ENCODE results near the gene PPFIA4.

DNA sequence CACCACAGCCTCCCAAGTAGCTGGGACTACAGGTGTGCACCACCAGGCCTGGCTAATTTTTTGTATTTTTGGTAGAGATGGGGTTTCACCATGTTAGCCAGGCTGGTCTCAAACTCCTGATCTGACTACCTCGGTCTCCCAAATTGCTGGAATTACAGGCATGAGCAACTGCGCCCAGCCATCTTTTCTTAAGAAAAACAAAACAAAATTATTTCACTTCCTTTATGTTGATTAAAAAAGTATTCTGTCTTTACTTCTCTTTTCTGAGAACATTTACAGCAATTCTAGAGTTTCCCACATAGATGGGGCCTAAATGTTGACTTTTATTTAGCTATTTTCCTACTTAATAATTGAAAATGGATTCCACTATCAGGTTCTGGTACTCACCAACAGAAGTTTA lies 36.4 kb upstream of the PPFIA4 start:
- TF ChIP-seq CTCF (optimal IDR thresholded peaks at IDR 0.05 in 1 of 3, IDR thresholded peaks at IDR 0.05 in 1 of 3, conservative IDR thresholded peaks at IDR 0.05 in 1 of 3; ENCODE audit: extremely low read depth in 1 of 3, insufficient read depth in 2 of 3, low read length in 3 of 3) = no peak
- no peak for TF ChIP-seq EZH2 (IDR thresholded peaks at IDR 0.05; ENCODE audit: low read length)
